AG10803 (cell line): ENCODE results near the gene SP140L.

ENCODE experiments used
- DNase-seq: peaks from one replicate; pipeline ENCODE4 v3.0.0; 2010; ENCODE audit warnings: low read depth
- H3K4me3 ChIP-seq: 2 replicates; pipeline ENCODE4 v1.5.1; 2011; ENCODE audit warnings: mild to moderate bottlenecking, low read length, control low read depth
- TF ChIP-seq, protein P1 (sequence below): conservative IDR thresholded peaks from 2 replicates; pipeline ENCODE4 v1.5.1; 2011; ENCODE audit warnings: mild to moderate bottlenecking, low read length, control low read depth, inconsistent platforms

Gene SP140L

DNA sequence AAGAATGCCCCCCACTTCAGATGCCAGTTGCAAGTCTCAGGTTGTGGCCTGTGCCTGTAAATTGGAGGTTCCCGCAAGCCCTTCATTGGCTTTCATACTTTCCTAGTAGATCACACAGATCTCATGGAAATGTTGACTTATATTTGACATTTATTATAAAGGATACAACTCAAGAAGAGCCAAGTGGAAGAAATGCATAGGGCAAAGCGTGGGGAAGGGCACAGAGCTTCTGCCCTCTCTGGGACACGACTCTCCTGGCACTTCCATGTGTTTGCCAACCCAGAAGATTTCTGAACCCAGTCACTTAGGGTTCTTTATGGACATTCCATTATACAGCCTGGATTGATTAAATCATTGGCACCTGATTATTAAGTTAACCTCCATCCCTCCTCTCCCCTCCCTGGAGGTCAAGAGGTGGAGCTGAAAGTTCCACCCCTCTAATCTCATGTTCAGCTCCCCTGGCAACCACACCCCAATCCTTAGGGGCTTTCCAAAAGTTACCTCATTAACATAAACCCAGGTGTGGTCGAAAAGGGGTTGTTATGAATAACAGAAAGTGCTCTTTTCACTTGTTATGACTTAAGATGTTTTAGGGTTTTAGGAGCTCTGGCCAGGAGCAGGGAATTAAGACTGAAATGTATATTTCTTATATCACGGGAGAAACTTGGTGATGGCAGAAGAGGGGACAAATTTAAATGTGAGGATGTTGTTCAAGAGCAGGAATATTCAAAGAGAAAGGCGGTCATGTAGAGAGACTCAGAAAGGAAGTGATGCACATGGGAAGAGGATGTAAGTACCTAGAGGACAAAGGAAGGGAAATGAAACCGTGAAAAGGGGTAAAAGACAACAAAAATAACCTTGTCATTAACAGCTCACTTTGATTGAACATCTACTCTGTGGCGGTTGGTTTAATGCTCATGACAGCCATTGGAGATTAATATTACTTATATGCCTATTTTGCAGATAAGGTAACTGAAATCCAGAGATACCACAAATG, 120.8 kb downstream of the SP140L start:
- no peak overlapping the region for H3K4me3 ChIP-seq
- TF ChIP-seq, protein P1, sequence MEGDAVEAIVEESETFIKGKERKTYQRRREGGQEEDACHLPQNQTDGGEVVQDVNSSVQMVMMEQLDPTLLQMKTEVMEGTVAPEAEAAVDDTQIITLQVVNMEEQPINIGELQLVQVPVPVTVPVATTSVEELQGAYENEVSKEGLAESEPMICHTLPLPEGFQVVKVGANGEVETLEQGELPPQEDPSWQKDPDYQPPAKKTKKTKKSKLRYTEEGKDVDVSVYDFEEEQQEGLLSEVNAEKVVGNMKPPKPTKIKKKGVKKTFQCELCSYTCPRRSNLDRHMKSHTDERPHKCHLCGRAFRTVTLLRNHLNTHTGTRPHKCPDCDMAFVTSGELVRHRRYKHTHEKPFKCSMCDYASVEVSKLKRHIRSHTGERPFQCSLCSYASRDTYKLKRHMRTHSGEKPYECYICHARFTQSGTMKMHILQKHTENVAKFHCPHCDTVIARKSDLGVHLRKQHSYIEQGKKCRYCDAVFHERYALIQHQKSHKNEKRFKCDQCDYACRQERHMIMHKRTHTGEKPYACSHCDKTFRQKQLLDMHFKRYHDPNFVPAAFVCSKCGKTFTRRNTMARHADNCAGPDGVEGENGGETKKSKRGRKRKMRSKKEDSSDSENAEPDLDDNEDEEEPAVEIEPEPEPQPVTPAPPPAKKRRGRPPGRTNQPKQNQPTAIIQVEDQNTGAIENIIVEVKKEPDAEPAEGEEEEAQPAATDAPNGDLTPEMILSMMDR: no peak
- no peak for DNase-seq

DNA sequence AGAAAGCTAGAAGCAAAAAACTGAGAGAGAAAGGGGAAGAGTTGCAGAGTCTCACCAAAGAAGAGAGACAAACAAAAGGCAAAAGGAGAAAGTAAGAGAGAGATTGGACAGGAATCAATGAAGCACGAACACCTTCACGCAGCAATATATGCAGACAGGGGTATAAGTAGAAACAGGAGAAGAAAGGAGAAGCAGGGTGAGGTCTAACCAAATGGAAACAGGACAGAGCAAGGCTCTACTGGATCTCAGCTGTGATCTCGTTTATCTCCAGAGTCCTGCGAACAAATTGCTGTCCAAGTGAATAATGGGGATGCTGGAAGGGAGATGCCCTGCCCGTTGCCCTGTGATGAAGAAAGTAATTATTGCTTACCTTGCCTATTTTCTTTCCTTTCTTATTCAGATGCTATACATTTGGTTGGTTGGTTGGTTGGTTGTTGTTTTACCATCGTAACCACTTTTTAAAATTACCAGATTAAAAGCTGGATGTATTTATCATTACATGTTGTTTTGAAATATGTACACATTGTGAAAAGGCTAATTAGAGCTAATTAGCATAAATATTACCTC, 123.0 kb downstream of the SP140L start:
- TF ChIP-seq, protein P1: no peak
- no peak overlapping the region for H3K4me3 ChIP-seq
- DNase-seq: no peak

DNA sequence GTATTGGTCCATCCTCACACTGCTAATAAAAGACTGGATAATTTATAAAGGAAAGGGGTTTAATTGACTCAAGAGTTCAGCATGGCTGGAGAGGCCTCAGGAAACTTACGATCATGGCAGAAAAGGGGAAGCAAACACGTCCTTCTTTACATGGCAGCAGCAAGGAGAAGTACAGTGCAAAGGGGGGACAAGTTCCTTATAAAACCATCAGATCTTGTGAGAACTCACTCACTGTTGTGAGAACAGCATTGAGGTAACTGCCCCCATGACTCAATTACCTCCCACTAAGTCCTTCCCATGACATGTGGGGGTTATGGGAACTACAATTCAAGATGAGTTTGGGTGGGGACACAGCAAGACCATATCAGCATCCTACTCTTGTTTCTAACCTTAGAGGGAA, 126.0 kb downstream of the SP140L start:
- TF ChIP-seq, protein P1: no peak
- no peak for DNase-seq

More for the DNA sequence above, 126.0 kb downstream of the SP140L start:
- no peak overlapping the region for H3K4me3 ChIP-seq
